ENCODE results near the gene RBMS3. TPM values are rescaled to one million over a fixed set of nuclear protein-coding genes. Genes with fewer than 3 reads are reported as not detected.
"Not testable (repeated sequence)": the region's sequence is repeated elsewhere in the genome, so short reads cannot be mapped to it uniquely, and the experiment has no call there.

Gene RBMS3
- total and polyA plus RNA-seq, 2 of the 13 experiments (the other 11 are each of a cell fraction or from before 2014, with no cell fraction given) = not detected

DNA sequence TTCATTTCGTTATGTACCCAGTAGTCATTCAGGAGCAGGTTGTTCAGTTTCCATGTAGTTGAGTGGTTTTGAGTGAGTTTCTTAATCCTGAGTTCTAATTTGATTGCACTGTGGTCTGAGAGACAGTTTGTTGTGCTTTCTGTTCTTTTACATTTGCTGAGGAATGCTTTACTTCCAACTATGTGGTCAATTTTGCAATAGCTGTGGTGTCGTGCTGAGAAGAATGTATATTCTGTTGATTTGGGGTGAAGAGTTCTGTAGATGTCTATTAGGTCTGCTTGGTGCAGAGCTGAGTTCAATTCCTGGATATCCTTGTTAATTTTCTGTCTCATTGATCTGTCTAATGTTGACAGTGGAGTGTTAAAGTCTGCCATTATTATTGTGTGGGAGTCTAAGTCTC, 79.4 kb downstream of the RBMS3 start:
- CTCF ChIA-PET (ENCODE audit: low intra/inter-chr PET ratio, low total read pairs); H3K36me3 ChIP-seq (replicated peaks in 1 of 2; ENCODE audit: control insufficient read depth in 1 of 2, insufficient read depth in 2 of 2, low read length in 2 of 2); H3K9ac ChIP-seq (ENCODE audit: insufficient read depth, low read depth, low read length); H3K27ac ChIP-seq (ENCODE audit: extremely low read length, insufficient read depth, low read length); H3K27me3 ChIP-seq (ENCODE audit: control insufficient read depth in 1 of 2, insufficient read depth in 2 of 2, low read length in 2 of 2); FAIRE-seq; H3K79me2 ChIP-seq (ENCODE audit: insufficient read depth, low read length); DNase-seq (ENCODE audit: low spot score); H2AFZ ChIP-seq (ENCODE audit: low read length); ATAC-seq; H3K4me1 ChIP-seq (ENCODE audit: insufficient read depth, low read length); intact Hi-C loops (cut with micrococcal nuclease; ENCODE audit: unreplicated experiment); POLR2A ChIA-PET; H4K20me1 ChIP-seq (ENCODE audit: insufficient read depth, low read length); BruUV-seq (replicated peaks); H3K4me2 ChIP-seq (ENCODE audit: low read depth, low read length); H3K4me3 ChIP-seq (replicated peaks in 1 of 3; ENCODE audit: insufficient read depth in 1 of 3, low read depth in 2 of 3, low read length in 3 of 3); H3K9me3 ChIP-seq (ENCODE audit: low read length); in situ Hi-C loops (cut with HindIII; ENCODE audit: extremely low pct_ligation_motif_present, low pct_unique_long_range_greater_than_20kb): not testable (repeated sequence)
- WGBS (ENCODE audit: low lambda C conversion rate) = 9% methylated on average over 2 of the region's 2 CpGs

DNA sequence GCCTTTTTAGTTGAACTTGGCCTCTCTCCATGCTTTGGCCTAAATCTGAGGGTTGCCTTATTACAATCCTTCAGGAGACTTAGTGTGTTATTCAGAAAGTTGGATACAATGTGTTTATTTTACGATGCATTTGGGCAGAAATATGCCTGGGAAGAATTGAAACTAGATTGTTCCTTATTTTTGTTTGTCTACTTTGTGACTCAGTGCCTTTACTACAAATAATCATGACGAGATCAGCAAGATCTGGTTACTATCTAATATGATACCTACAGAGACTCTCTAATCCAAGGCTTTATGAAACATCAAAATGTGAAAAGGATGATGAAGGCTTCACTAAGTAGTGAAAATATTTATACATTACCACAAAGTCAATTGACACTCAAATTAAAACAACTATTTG, 82.2 kb downstream of the RBMS3 start:
- POLR2A ChIA-PET = no interaction called here
- no peak overlapping the region for H3K9ac ChIP-seq (ENCODE audit: insufficient read depth, low read depth, low read length)
- H3K27ac ChIP-seq (ENCODE audit: extremely low read length, insufficient read depth, low read length) = no peak overlapping the region
- H2AFZ ChIP-seq (ENCODE audit: low read length) = no peak overlapping the region
- no peak for FAIRE-seq
- H4K20me1 ChIP-seq (ENCODE audit: insufficient read depth, low read length) = no peaks in the 10 kb centered on the region
- WGBS (ENCODE audit: low lambda C conversion rate) = 0% methylated on average over 2 of the region's 2 CpGs
- BruUV-seq (replicated peaks) = no TSS peak
- H3K27me3 ChIP-seq (ENCODE audit: control insufficient read depth in 1 of 2, insufficient read depth in 2 of 2, low read length in 2 of 2) = no peaks in the 10 kb centered on the region
- H3K9me3 ChIP-seq (ENCODE audit: low read length) = no peaks in the 10 kb centered on the region
- H3K36me3 ChIP-seq (replicated peaks in 1 of 2; ENCODE audit: control insufficient read depth in 1 of 2, insufficient read depth in 2 of 2, low read length in 2 of 2) = no peaks in the 10 kb centered on the region
- no peaks in the 10 kb centered on the region for H3K4me1 ChIP-seq (ENCODE audit: insufficient read depth, low read length)
- H3K79me2 ChIP-seq (ENCODE audit: insufficient read depth, low read length) = no peaks in the 10 kb centered on the region
- intact Hi-C loops (cut with micrococcal nuclease; ENCODE audit: unreplicated experiment) (no loop called here), in situ Hi-C loops (cut with HindIII; ENCODE audit: extremely low pct_ligation_motif_present, low pct_unique_long_range_greater_than_20kb) (no loop called here)
- H3K4me3 ChIP-seq (replicated peaks in 1 of 3; ENCODE audit: insufficient read depth in 1 of 3, low read depth in 2 of 3, low read length in 3 of 3) = no peak overlapping the region
- H3K4me2 ChIP-seq (ENCODE audit: low read depth, low read length) = no peak overlapping the region
- CTCF ChIA-PET (ENCODE audit: low intra/inter-chr PET ratio, low total read pairs) = no interaction called here
- ATAC-seq = no peak
- DNase-seq (ENCODE audit: low spot score) = no peak
- TF ChIP-seq, protein P1, sequence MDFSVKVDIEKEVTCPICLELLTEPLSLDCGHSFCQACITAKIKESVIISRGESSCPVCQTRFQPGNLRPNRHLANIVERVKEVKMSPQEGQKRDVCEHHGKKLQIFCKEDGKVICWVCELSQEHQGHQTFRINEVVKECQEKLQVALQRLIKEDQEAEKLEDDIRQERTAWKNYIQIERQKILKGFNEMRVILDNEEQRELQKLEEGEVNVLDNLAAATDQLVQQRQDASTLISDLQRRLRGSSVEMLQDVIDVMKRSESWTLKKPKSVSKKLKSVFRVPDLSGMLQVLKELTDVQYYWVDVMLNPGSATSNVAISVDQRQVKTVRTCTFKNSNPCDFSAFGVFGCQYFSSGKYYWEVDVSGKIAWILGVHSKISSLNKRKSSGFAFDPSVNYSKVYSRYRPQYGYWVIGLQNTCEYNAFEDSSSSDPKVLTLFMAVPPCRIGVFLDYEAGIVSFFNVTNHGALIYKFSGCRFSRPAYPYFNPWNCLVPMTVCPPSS (IDR thresholded peaks at IDR 0.05) = no peak
- TF ChIP-seq, protein P2, sequence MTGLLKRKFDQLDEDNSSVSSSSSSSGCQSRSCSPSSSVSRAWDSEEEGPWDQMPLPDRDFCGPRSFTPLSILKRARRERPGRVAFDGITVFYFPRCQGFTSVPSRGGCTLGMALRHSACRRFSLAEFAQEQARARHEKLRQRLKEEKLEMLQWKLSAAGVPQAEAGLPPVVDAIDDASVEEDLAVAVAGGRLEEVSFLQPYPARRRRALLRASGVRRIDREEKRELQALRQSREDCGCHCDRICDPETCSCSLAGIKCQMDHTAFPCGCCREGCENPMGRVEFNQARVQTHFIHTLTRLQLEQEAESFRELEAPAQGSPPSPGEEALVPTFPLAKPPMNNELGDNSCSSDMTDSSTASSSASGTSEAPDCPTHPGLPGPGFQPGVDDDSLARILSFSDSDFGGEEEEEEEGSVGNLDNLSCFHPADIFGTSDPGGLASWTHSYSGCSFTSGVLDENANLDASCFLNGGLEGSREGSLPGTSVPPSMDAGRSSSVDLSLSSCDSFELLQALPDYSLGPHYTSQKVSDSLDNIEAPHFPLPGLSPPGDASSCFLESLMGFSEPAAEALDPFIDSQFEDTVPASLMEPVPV (CRISPR knock-in tag; IDR thresholded peaks at IDR 0.05) = no peak
- TF ChIP-seq NR3C1 (CRISPR knock-in tag; IDR thresholded peaks at IDR 0.05) (no peak), ZNF10 (CRISPR knock-in tag; IDR thresholded peaks at IDR 0.05; ENCODE audit: borderline replicate concordance, low read depth) (no peak), ZNF12 (CRISPR knock-in tag; IDR thresholded peaks at IDR 0.05) (no peak), EHMT2 (IDR thresholded peaks at IDR 0.05; ENCODE audit: borderline replicate concordance, low read depth, low read length) (no peak), ZNF33B (CRISPR knock-in tag; IDR thresholded peaks at IDR 0.05) (no peak), ZNF788 (CRISPR knock-in tag; IDR thresholded peaks at IDR 0.05; ENCODE audit: borderline replicate concordance) (no peak), ZNF749 (CRISPR knock-in tag; IDR thresholded peaks at IDR 0.05; ENCODE audit: borderline replicate concordance) (no peak), ATF7-NPFF (CRISPR knock-in tag; IDR thresholded peaks at IDR 0.05; ENCODE audit: low read depth) (no peak)
- TF ChIP-seq, protein P3, sequence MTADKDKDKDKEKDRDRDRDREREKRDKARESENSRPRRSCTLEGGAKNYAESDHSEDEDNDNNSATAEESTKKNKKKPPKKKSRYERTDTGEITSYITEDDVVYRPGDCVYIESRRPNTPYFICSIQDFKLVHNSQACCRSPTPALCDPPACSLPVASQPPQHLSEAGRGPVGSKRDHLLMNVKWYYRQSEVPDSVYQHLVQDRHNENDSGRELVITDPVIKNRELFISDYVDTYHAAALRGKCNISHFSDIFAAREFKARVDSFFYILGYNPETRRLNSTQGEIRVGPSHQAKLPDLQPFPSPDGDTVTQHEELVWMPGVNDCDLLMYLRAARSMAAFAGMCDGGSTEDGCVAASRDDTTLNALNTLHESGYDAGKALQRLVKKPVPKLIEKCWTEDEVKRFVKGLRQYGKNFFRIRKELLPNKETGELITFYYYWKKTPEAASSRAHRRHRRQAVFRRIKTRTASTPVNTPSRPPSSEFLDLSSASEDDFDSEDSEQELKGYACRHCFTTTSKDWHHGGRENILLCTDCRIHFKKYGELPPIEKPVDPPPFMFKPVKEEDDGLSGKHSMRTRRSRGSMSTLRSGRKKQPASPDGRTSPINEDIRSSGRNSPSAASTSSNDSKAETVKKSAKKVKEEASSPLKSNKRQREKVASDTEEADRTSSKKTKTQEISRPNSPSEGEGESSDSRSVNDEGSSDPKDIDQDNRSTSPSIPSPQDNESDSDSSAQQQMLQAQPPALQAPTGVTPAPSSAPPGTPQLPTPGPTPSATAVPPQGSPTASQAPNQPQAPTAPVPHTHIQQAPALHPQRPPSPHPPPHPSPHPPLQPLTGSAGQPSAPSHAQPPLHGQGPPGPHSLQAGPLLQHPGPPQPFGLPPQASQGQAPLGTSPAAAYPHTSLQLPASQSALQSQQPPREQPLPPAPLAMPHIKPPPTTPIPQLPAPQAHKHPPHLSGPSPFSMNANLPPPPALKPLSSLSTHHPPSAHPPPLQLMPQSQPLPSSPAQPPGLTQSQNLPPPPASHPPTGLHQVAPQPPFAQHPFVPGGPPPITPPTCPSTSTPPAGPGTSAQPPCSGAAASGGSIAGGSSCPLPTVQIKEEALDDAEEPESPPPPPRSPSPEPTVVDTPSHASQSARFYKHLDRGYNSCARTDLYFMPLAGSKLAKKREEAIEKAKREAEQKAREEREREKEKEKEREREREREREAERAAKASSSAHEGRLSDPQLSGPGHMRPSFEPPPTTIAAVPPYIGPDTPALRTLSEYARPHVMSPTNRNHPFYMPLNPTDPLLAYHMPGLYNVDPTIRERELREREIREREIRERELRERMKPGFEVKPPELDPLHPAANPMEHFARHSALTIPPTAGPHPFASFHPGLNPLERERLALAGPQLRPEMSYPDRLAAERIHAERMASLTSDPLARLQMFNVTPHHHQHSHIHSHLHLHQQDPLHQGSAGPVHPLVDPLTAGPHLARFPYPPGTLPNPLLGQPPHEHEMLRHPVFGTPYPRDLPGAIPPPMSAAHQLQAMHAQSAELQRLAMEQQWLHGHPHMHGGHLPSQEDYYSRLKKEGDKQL (CRISPR knock-in tag; IDR thresholded peaks at IDR 0.05; ENCODE audit: low read depth) = no peak
